ENCODE data around the gene CREB5.

CREB5 gene

GRCh38 chr7:28842769-28843295, 430.5 kb downstream of the CREB5 start:
- DNase-seq (ENCODE audit: low read depth in 2 of 2, low spot score in 1 of 2) = no peak

- DNase-seq (ENCODE audit: low read depth in 2 of 2, low spot score in 1 of 2) = no peak
Observed at GRCh38 chr7:28845106-28845505, 432.8 kb downstream of the CREB5 start.

GRCh38 chr7:28847176-28847575, 434.9 kb downstream of the CREB5 start:
- DNase-seq (ENCODE audit: low read depth in 2 of 2, low spot score in 1 of 2) = no peak

- DNase-seq (ENCODE audit: low read depth in 2 of 2, low spot score in 1 of 2) = no peak
Observed at GRCh38 chr7:28847681-28848080, 435.4 kb downstream of the CREB5 start.

GRCh38 chr7:28848906-28849305, 436.6 kb downstream of the CREB5 start:
- no peak for DNase-seq (ENCODE audit: low read depth in 2 of 2, low spot score in 1 of 2)

- DNase-seq (ENCODE audit: low read depth in 2 of 2, low spot score in 1 of 2) = no peak
Observed at GRCh38 chr7:28850699-28851098, 438.4 kb downstream of the CREB5 start.

- no peak for DNase-seq (ENCODE audit: low read depth in 2 of 2, low spot score in 1 of 2)
Observed at GRCh38 chr7:28853150-28853549, 440.8 kb downstream of the CREB5 start.

- DNase-seq (ENCODE audit: low read depth in 2 of 2, low spot score in 1 of 2) = peak; percentile 14 to 24
Observed at GRCh38 chr7:28853834-28854749, 441.8 kb downstream of the CREB5 start.

GRCh38 chr7:28854750-28855074, 442.4 kb downstream of the CREB5 start:
- no peak for DNase-seq (ENCODE audit: low read depth in 2 of 2, low spot score in 1 of 2)

GRCh38 chr7:28855538-28856217, 443.4 kb downstream of the CREB5 start:
- no peak for DNase-seq (ENCODE audit: low read depth in 2 of 2, low spot score in 1 of 2)

- DNase-seq (ENCODE audit: low read depth in 2 of 2, low spot score in 1 of 2) = no peak
Observed at GRCh38 chr7:28856656-28857055, 444.3 kb downstream of the CREB5 start.

- no peak for DNase-seq (ENCODE audit: low read depth in 2 of 2, low spot score in 1 of 2)
Observed at GRCh38 chr7:28858206-28858605, 445.9 kb downstream of the CREB5 start.

- no peak for DNase-seq (ENCODE audit: low read depth in 2 of 2, low spot score in 1 of 2)
Observed at GRCh38 chr7:28858895-28859294, 446.6 kb downstream of the CREB5 start.

GRCh38 chr7:28861825-28862224, 449.5 kb downstream of the CREB5 start:
- no peak for DNase-seq (ENCODE audit: low read depth in 2 of 2, low spot score in 1 of 2)

GRCh38 chr7:28862595-28863272, 450.4 kb downstream of the CREB5 start:
- no peak for DNase-seq (ENCODE audit: low read depth in 2 of 2, low spot score in 1 of 2)

- DNase-seq (ENCODE audit: low read depth in 2 of 2, low spot score in 1 of 2) = no peak
Observed at GRCh38 chr7:28865601-28866144, 453.4 kb downstream of the CREB5 start.

GRCh38 chr7:28868712-28869111, 456.4 kb downstream of the CREB5 start:
- no peak for DNase-seq (ENCODE audit: low read depth in 2 of 2, low spot score in 1 of 2)

GRCh38 chr7:28871077-28871476, 458.8 kb downstream of the CREB5 start:
- DNase-seq (ENCODE audit: low read depth in 2 of 2, low spot score in 1 of 2) = no peak

- no peak for DNase-seq (ENCODE audit: low read depth in 2 of 2, low spot score in 1 of 2)
Observed at GRCh38 chr7:28871631-28872030, 459.3 kb downstream of the CREB5 start.

- DNase-seq (ENCODE audit: low read depth in 2 of 2, low spot score in 1 of 2) = no peak
Observed at GRCh38 chr7:28872226-28872625, 459.9 kb downstream of the CREB5 start.

- no peak for DNase-seq (ENCODE audit: low read depth in 2 of 2, low spot score in 1 of 2)
Observed at GRCh38 chr7:28873365-28873764, 461.0 kb downstream of the CREB5 start.
